NCI-H748 (cell line): ENCODE measurements around the gene DAPK1.

Experiments used
- DNase-seq: peaks from one replicate; lab custom pipeline; 2025; ENCODE audit not compliant: unreplicated experiment; lab: John Stamatoyannopoulos, UW

The DAPK1 gene

GRCh38 chr9:87638292-87638691 is 140.6 kb downstream of the DAPK1 start:
- no peak for DNase-seq

GRCh38 chr9:87639949-87640348 is 142.3 kb downstream of the DAPK1 start:
- DNase-seq: no peak

- no peak for DNase-seq
Observed at GRCh38 chr9:87640385-87640795, 142.7 kb downstream of the DAPK1 start.

GRCh38 chr9:87641067-87641466 is 143.4 kb downstream of the DAPK1 start:
- DNase-seq: no peak

GRCh38 chr9:87642330-87643106 is 144.9 kb downstream of the DAPK1 start:
- no peak for DNase-seq

GRCh38 chr9:87643107-87643650 is 145.5 kb downstream of the DAPK1 start:
- DNase-seq: no peak

GRCh38 chr9:87643778-87644570 is 146.3 kb downstream of the DAPK1 start:
- no peak for DNase-seq

- DNase-seq: no peak
Observed at GRCh38 chr9:87644659-87645058, 147.0 kb downstream of the DAPK1 start.

- no peak for DNase-seq
Observed at GRCh38 chr9:87646546-87646945, 148.9 kb downstream of the DAPK1 start.

GRCh38 chr9:87647114-87647513 is 149.4 kb downstream of the DAPK1 start:
- DNase-seq: no peak

GRCh38 chr9:87648606-87649005 is 150.9 kb downstream of the DAPK1 start:
- DNase-seq: no peak

GRCh38 chr9:87650611-87651295 is 153.1 kb downstream of the DAPK1 start:
- DNase-seq: no peak

GRCh38 chr9:87651431-87651830 is 153.8 kb downstream of the DAPK1 start:
- DNase-seq: no peak

- DNase-seq: no peak
Observed at GRCh38 chr9:87653941-87654340, 156.3 kb downstream of the DAPK1 start.

- no peak for DNase-seq
Observed at GRCh38 chr9:87655731-87656130, 158.1 kb downstream of the DAPK1 start.

- DNase-seq: no peak
Observed at GRCh38 chr9:87656485-87656884, 158.8 kb downstream of the DAPK1 start.

- DNase-seq: no peak
Observed at GRCh38 chr9:87657190-87657589, 159.5 kb downstream of the DAPK1 start.

GRCh38 chr9:87657893-87658292 is 160.2 kb downstream of the DAPK1 start:
- no peak for DNase-seq

GRCh38 chr9:87658511-87658910 is 160.8 kb downstream of the DAPK1 start:
- no peak for DNase-seq

GRCh38 chr9:87659534-87660419 is 162.1 kb downstream of the DAPK1 start:
- DNase-seq: no peak
